ENCODE data around the gene L2HGDH.

GRCh38 chr14:50333014-50333509 is 21.0 kb upstream of the L2HGDH start:
- TF ChIP-seq CTCF (IDR thresholded peaks at IDR 0.05 in 4 of 5, conservative IDR thresholded peaks at IDR 0.05 in 1 of 5) (no peak), POLR2A (IDR thresholded peaks at IDR 0.05) (no peak)

Measured in gastrocnemius medialis (tissue), 4 donors.